GM19452 (cell line): ENCODE measurements around the gene PLCD4.

Experiments used
- ATAC-seq: cut with Tn5 transposase; IDR thresholded peaks from one replicate; pipeline ENCODE4 v1.9.1; 2021; ENCODE audit not compliant: unreplicated experiment

PLCD4 gene

GRCh38 chr2:218618102-218618860 lies 10.6 kb downstream of the PLCD4 start:
- no peak for ATAC-seq

GRCh38 chr2:218621007-218621406 lies 13.3 kb downstream of the PLCD4 start:
- no peak for ATAC-seq

GRCh38 chr2:218622606-218623365 lies 15.1 kb downstream of the PLCD4 start:
- ATAC-seq = no peak

GRCh38 chr2:218623366-218623705 lies 15.6 kb downstream of the PLCD4 start:
- ATAC-seq = no peak

- ATAC-seq = no peak
Observed at GRCh38 chr2:218626369-218626768, 18.7 kb downstream of the PLCD4 start.

- ATAC-seq = no peak
Observed at GRCh38 chr2:218627939-218628338, 20.2 kb downstream of the PLCD4 start.

- ATAC-seq = no peak
Observed at GRCh38 chr2:218631837-218632236, 24.1 kb downstream of the PLCD4 start.

GRCh38 chr2:218635719-218636118 lies 28.0 kb downstream of the PLCD4 start:
- ATAC-seq = no peak

GRCh38 chr2:218638372-218638771 lies 30.7 kb downstream of the PLCD4 start:
- no peak for ATAC-seq

GRCh38 chr2:218642121-218642656 lies 34.5 kb downstream of the PLCD4 start:
- no peak for ATAC-seq

GRCh38 chr2:218642786-218643185 lies 35.1 kb downstream of the PLCD4 start:
- ATAC-seq = no peak

GRCh38 chr2:218643751-218644310 lies 36.1 kb downstream of the PLCD4 start:
- ATAC-seq = no peak

- no peak for ATAC-seq
Observed at GRCh38 chr2:218644721-218645120, 37.0 kb downstream of the PLCD4 start.

GRCh38 chr2:218645126-218645525 lies 37.4 kb downstream of the PLCD4 start:
- peak; percentile 81 for ATAC-seq

- no peak for ATAC-seq
Observed at GRCh38 chr2:218648088-218648786, 40.5 kb downstream of the PLCD4 start.

GRCh38 chr2:218648787-218649100 lies 41.0 kb downstream of the PLCD4 start:
- ATAC-seq = no peak

GRCh38 chr2:218655751-218656150 lies 48.1 kb downstream of the PLCD4 start:
- ATAC-seq = no peak

- ATAC-seq = peak; percentile 33
Observed at GRCh38 chr2:218658671-218659257, 51.1 kb downstream of the PLCD4 start.

GRCh38 chr2:218659258-218659987 lies 51.7 kb downstream of the PLCD4 start, which contains the start of the genes BCS1L and ZNF142:
Gene BCS1L, plus strand, starts transcription at chr2:218659683. Its CDS starts 1,305 bp downstream, at chr2:218660988.
Gene ZNF142, minus strand, starts transcription at chr2:218659623. Its CDS starts 3,194 bp downstream, at chr2:218656429.
- ATAC-seq = peak; percentile 93

- no peak for ATAC-seq
Observed at GRCh38 chr2:218659988-218660358, 52.3 kb downstream of the PLCD4 start.
